HG02852 (cell line): ENCODE data around the gene ALG9.

Source experiments
- ATAC-seq: cut with Tn5 transposase; IDR thresholded peaks from one replicate; pipeline ENCODE4 v1.9.1; 2021; ENCODE audit warnings: mild to moderate bottlenecking, moderate library complexity; ENCODE audit not compliant: unreplicated experiment

Gene ALG9

DNA sequence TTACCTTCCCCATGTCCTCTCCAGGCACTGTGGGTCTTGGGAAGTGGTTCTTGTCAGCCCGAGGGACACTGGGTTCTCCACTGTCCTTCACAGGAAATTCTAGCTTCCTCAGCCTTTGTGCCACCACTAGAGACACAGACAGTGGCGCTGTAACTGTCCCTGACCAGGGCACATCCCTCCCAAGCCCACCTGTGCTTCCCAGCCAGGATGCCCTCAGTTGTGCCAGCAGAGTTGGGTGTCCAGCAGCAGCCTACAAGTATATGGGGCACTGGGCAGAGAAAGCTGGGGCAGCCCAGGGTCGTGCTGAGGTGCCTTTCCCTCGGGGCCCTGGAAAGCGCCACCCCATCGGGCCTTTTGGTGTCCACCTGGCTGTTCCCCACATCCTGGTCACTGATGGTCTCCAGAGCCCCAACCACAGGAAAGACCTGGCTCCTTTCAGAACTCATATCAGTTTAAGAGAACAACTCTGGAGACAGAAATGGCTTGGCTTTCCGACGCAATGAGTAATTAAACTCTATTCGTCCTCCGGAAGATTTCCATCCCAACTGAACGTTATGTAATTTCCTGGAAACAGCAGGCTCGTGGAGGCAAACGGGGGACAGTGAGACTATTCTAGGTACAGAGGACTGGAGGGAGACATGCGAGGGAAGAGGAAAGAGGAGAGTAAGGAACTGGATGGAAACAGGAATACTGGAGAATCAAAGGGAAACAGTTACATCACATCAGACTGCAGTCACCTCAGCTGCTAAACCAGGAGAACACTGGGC lies 133.8 kb downstream of the ALG9 start:
- ATAC-seq, result no peak

DNA sequence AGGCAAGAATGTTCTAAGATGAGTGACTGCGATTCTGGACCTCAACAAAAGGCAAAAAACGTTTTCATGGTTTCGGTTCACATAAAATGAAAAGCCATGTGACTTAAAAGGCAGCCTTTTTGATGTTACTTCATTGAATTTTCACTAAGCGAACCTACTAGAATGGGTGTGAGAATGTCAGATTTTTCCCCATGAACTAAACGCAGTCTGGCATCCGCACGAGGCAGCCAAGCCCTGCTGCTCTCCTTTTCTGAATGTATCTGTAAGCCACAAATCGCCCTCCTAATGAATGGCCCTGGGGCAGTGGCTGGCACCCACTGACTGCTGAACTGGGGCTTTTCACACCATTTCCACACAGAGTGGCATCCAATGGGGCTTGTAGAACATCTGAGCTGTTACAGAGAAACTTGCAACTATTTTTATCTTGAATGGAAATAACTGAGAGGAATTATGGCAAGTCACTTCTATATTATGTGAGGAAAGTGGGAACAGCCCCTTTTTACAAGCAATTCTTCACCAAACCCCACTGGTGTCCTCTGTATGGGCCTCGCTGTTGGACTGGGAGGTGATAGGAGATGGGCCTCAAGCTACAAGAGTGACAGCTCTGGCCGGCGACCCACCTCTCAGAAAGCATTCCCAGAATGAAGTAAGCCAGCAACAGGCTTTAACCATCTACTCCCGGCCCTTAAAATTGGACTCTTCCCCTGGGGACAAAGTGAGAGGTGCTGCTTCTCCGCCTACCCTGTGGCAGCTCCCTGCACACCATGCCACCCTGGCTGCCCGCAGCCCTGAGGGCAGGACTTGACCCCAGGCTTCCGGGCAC lies 134.5 kb downstream of the ALG9 start:
- no peak for ATAC-seq
